H1 (cell line): ENCODE data around the gene CRTC2. TPM values are rescaled to one million over a fixed set of nuclear protein-coding genes. Genes with fewer than 3 reads are reported as not detected.
A peak's percentile ranks its signal among the peaks of the same experiment; 100 is the strongest.

Experiments used
- CTCF ChIA-PET: fragments of 300-600 bp; sonication (Branson Sonifier 250); formaldehyde crosslinking; loops from one replicate; lab custom pipeline; 2021; ENCODE audit not compliant: partially characterized antibody; lab: Charles Lee
- POLR2A ChIA-PET: fragments of 300-600 bp; sonication (Branson Sonifier 250); formaldehyde crosslinking; loops from one replicate; lab custom pipeline; 2021; ENCODE audit warnings: inconsistent platforms; ENCODE audit not compliant: partially characterized antibody; lab: Charles Lee
- DNase-seq, 2 experiments: peaks; one replicate each; pipeline versions ENCODE4 v3.0.0 to v3.0.0-alpha.2; 2010 to 2022; ENCODE audit warnings: low spot score in 2 of 2, low read depth in 1 of 2, mixed read lengths in 1 of 2
- FAIRE-seq: peaks from 2 replicates; lab custom pipeline; 2011; peaks lifted over from hg19 to GRCh38; lab: Jason Lieb, UNC
- H2AFZ ChIP-seq: 2 replicates; pipeline ENCODE4 v1.8.1; 2012; ENCODE audit warnings: low read length, inconsistent platforms
- H2AK5ac ChIP-seq: 2 replicates; pipeline ENCODE4 v1.6.1; 2013; ENCODE audit warnings: low read depth, low read length
- H2BK120ac ChIP-seq: replicated peaks from 2 replicates; pipeline ENCODE3; 2013; ENCODE audit warnings: low read depth, low read length, inconsistent platforms
- H2BK12ac ChIP-seq: 2 replicates; pipeline ENCODE4 v1.6.1; 2013; ENCODE audit warnings: low read depth, low read length
- H2BK15ac ChIP-seq: 2 replicates; pipeline ENCODE4 v1.6.1; 2013; ENCODE audit warnings: low read length
- H2BK20ac ChIP-seq: 2 replicates; pipeline ENCODE4 v1.6.1; 2013; ENCODE audit warnings: low read length
- H2BK5ac ChIP-seq: 2 replicates; pipeline ENCODE4 v1.6.1; 2013; ENCODE audit warnings: low read depth, low read length
- H3K14ac ChIP-seq: 2 replicates; pipeline ENCODE4 v1.6.1; 2013; ENCODE audit warnings: inconsistent platforms; ENCODE audit not compliant: insufficient read length
- H3K18ac ChIP-seq: 2 replicates; pipeline ENCODE4 v1.6.1; 2013; ENCODE audit warnings: low read length; ENCODE audit errors: extremely low read depth
- H3K23ac ChIP-seq: 2 replicates; pipeline ENCODE4 v1.6.1; 2013; ENCODE audit warnings: inconsistent platforms; ENCODE audit not compliant: insufficient read length
- H3K23me2 ChIP-seq: 2 replicates; pipeline ENCODE4 v1.6.1; 2013; ENCODE audit warnings: low read depth, low read length
- H3K27ac ChIP-seq: 2 replicates; pipeline ENCODE4 v1.6.1; 2011; ENCODE audit warnings: low read depth, low read length, inconsistent platforms
- H3K27me3 ChIP-seq, 4 experiments: replicated peaks in 1 of 4; 1 replicate in 1 of 4; 2 replicates in 3 of 4; pipeline versions ENCODE4 v1.6.1 to v1.8.1; 2011 to 2013; ENCODE audit warnings: low read length in 3 of 4, mild to moderate bottlenecking in 3 of 4, inconsistent platforms in 2 of 4, mixed read lengths in 2 of 4, moderate library complexity in 1 of 4; ENCODE audit not compliant: control insufficient read depth in 3 of 4, insufficient read depth in 3 of 4; ENCODE audit errors: extremely low read depth in 1 of 4
- H3K36me3 ChIP-seq, 4 experiments: 2 replicates each; pipeline versions ENCODE4 v1.6.1 to v1.8.1; 2011 to 2013; ENCODE audit warnings: mild to moderate bottlenecking in 4 of 4, low read length in 3 of 4, moderate library complexity in 2 of 4, control low read depth in 1 of 4, inconsistent platforms in 1 of 4; ENCODE audit not compliant: insufficient read depth in 4 of 4, control insufficient read depth in 2 of 4
- H3K4ac ChIP-seq: replicated peaks from 2 replicates; pipeline ENCODE3; 2013; ENCODE audit warnings: low read length, low read depth, mixed read lengths, inconsistent platforms; ENCODE audit not compliant: insufficient read length
- H3K4me1 ChIP-seq, 4 experiments: replicated peaks in 1 of 4; 1 replicate in 1 of 4; 2 replicates in 3 of 4; pipeline versions ENCODE4 v1.6.1 to v1.8.1; 2011 to 2013; ENCODE audit warnings: low read length in 3 of 4, inconsistent platforms in 2 of 4, mixed read lengths in 1 of 4; ENCODE audit not compliant: insufficient read depth in 4 of 4, control insufficient read depth in 3 of 4
- H3K4me2 ChIP-seq, 2 experiments: 2 replicates each; pipeline versions ENCODE4 v1.6.1 to v1.8.1; 2011 to 2013; ENCODE audit warnings: low read depth in 2 of 2, low read length in 2 of 2, control low read depth in 1 of 2, inconsistent platforms in 1 of 2, mild to moderate bottlenecking in 1 of 2; ENCODE audit not compliant: insufficient read depth in 1 of 2
- H3K4me3 ChIP-seq, 4 experiments: fragments of 200-600, 300-600 bp in 1 of 4; sonication (generic), shearing (Covaris generic), sonication (Bioruptor Twin) in 1 of 4; 2 replicates each; pipeline versions ENCODE4 v1.5.1 to v1.8.1; 2011 to 2016; ENCODE audit warnings: low read length in 4 of 4, low read depth in 3 of 4, control low read depth in 2 of 4, inconsistent platforms in 2 of 4, mild to moderate bottlenecking in 2 of 4, mixed read lengths in 1 of 4, moderate library complexity in 1 of 4; ENCODE audit not compliant: insufficient read depth in 2 of 4; ENCODE audit errors: extremely low read depth in 1 of 4
- H3K56ac ChIP-seq: replicated peaks from 2 replicates; pipeline ENCODE3; 2013; ENCODE audit warnings: low read depth, mild to moderate bottlenecking, mixed read lengths, low read length, inconsistent platforms; ENCODE audit not compliant: insufficient read length
- H3K79me1 ChIP-seq: 2 replicates; pipeline ENCODE4 v1.6.1; 2013; ENCODE audit warnings: low read depth, low read length, control low read depth
- H3K79me2 ChIP-seq, 2 experiments: 2 replicates each; pipeline versions ENCODE4 v1.6.1 to v1.8.1; 2012 to 2013; ENCODE audit warnings: low read length in 2 of 2, mild to moderate bottlenecking in 2 of 2, inconsistent platforms in 1 of 2; ENCODE audit not compliant: insufficient read depth in 2 of 2, control insufficient read depth in 1 of 2
- H3K9ac ChIP-seq, 4 experiments: replicated peaks in 1 of 4; 1 replicate in 1 of 4; 2 replicates in 3 of 4; pipeline versions ENCODE4 v1.6.1 to v1.8.1; 2011 to 2013; ENCODE audit warnings: low read depth in 3 of 4, low read length in 3 of 4, control low read depth in 2 of 4, mild to moderate bottlenecking in 2 of 4, moderate library complexity in 2 of 4, inconsistent platforms in 1 of 4; ENCODE audit errors: extremely low read depth in 1 of 4
- H3K9me3 ChIP-seq, 2 experiments: 2 replicates each; pipeline versions ENCODE4 v1.6.1 to v1.8.1; 2012 to 2013; ENCODE audit warnings: mild to moderate bottlenecking in 2 of 2, moderate library complexity in 2 of 2, control low read depth in 1 of 2, inconsistent platforms in 1 of 2, low read depth in 1 of 2, low read length in 1 of 2, mixed read lengths in 1 of 2; ENCODE audit not compliant: insufficient read depth in 2 of 2
- H4K20me1 ChIP-seq, 2 experiments: replicated peaks in 1 of 2; 2 replicates each; pipeline versions ENCODE3 to v1.8.1; 2011 to 2013; ENCODE audit warnings: inconsistent platforms in 2 of 2, low read length in 2 of 2, mild to moderate bottlenecking in 1 of 2; ENCODE audit not compliant: insufficient read depth in 2 of 2, control insufficient read depth in 1 of 2
- H4K5ac ChIP-seq: 2 replicates; pipeline ENCODE4 v1.6.1; 2013; ENCODE audit warnings: low read length, low read depth, mixed read lengths, inconsistent platforms; ENCODE audit not compliant: insufficient read length
- H4K8ac ChIP-seq: 2 replicates; pipeline ENCODE4 v1.8.0; 2013; ENCODE audit warnings: mild to moderate bottlenecking, moderate library complexity, low read length, inconsistent platforms; ENCODE audit not compliant: insufficient read depth; ENCODE audit errors: extremely low read depth
- H4K91ac ChIP-seq: replicated peaks from 2 replicates; pipeline ENCODE3; 2013; ENCODE audit warnings: low read length, mixed read lengths, inconsistent platforms; ENCODE audit not compliant: insufficient read length
- ASH2L ChIP-seq: fragments of 200-600, 300-600 bp; sonication (generic); IDR thresholded peaks from one replicate; pipeline ENCODE4 v1.7.1; 2017; ENCODE audit warnings: low read length
- HDAC6 ChIP-seq: IDR thresholded peaks from one replicate; pipeline ENCODE4 v1.7.1; 2012; ENCODE audit warnings: low read depth, mild to moderate bottlenecking, inconsistent platforms, low read length, moderate library complexity
- KDM1A ChIP-seq: fragments of 200-600, 300-600 bp; sonication (generic); IDR thresholded peaks from 2 replicates; pipeline ENCODE4 v1.7.1; 2016; ENCODE audit warnings: mild to moderate bottlenecking, low read length, borderline replicate concordance
- SIN3A ChIP-seq, 2 experiments: IDR thresholded peaks in 1 of 2; conservative IDR thresholded peaks in 1 of 2; 2 replicates each; pipeline ENCODE4 v1.6.1; 2011 to 2012; ENCODE audit warnings: low read length in 2 of 2, improper control_type of control experiment in 1 of 2, low read depth in 1 of 2, mild to moderate bottlenecking in 1 of 2
- SP1 ChIP-seq: IDR thresholded peaks from 2 replicates; pipeline ENCODE4 v1.6.1; 2011; ENCODE audit warnings: low read depth, low read length
- WGBS, 2 experiments: shearing (Covaris generic) in 1 of 2; methylation state at CpG; one replicate each; pipeline versions ENCODE4 v1.1.6 to v1.1.7; 2013 to 2015; ENCODE audit warnings: low lambda C conversion rate in 2 of 2, mixed read lengths in 2 of 2, inconsistent platforms in 1 of 2, low coverage in 1 of 2, missing lambda C conversion rate in 1 of 2; ENCODE audit not compliant: insufficient replicate concordance in 2 of 2, insufficient coverage in 1 of 2, insufficient read length in 1 of 2; ENCODE audit errors: extremely low coverage in 1 of 2, missing lambda C conversion rate in 1 of 2; 5-methylcytosine and 5-hydroxymethylcytosine counted together
- polyA plus RNA-seq, 7 experiments: library from polyadenylated mRNA; depleted of rRNA in 3 of 7; stranded (reverse) in 5 of 7; unstranded in 2 of 7; fragments of >200 nt in 5 of 7; fragments of 200-250 nt in 2 of 7; gene quantifications; 1 replicate in 5 of 7; 2 replicates in 1 of 7; 4 replicates in 1 of 7; pipeline versions ENCODE4 v1.2.1 to v1.2.3, GENCODE V29; 2011 to 2013; ENCODE audit warnings: missing spikeins in 2 of 7, mixed read lengths in 2 of 7
- total RNA-seq: library from RNA; stranded (reverse); fragmentation: NEBNext Ultra II Directional; extraction: Animal tissue kit (Norgen Biotek cat#: 25700); gene quantifications from 2 replicates; pipeline ENCODE4 v1.2.1, GENCODE V29; 2021

Gene CRTC2
- total and polyA plus RNA-seq, 2 of the 8 experiments (the other 6 are each of a cell fraction or from before 2014, with no cell fraction given): 28.6 to 34.3 TPM

- TF ChIP-seq HDAC6 (no peak), KDM1A (no peak), SIN3A (conservative IDR thresholded peaks at IDR 0.05 in 1 of 2, IDR thresholded peaks at IDR 0.05 in 1 of 2; ENCODE audit: low read depth in 1 of 2, low read length in 2 of 2) (0 out of 4 replicates have a peak, but pooled peaks of 1 of the 2 experiments have one; percentile 37), ASH2L (no peak), SP1 (no peak)
- Histone ChIP-seq H3K56ac (no peak overlapping the region), H3K23ac (no peak overlapping the region), H2BK15ac (peak overlapping the region; percentile 53; the same call in 1 of the 2 replicates), H3K14ac (no peak overlapping the region), H3K36me3 (peaks cover 0 to 10% (median under 1%) of the 10 kb centered on the region in 4 experiments; a peak in 2 of 8 replicates), H2AFZ (no peak overlapping the region), H3K79me2 (peaks cover 0 to 20% of the 10 kb centered on the region in 2 experiments; a peak in 2 of 4 replicates), H3K4ac (peak overlapping the region; percentile 50), H3K4me1 (peaks cover 0 to 12% (median 5%) of the 10 kb centered on the region in 4 experiments; a peak in 5 of 7 replicates), H3K4me3 (peak overlapping the region; percentile 51 to 77 (median 66)), H3K27ac (peak overlapping the region; percentile 61), H2AK5ac (no peak overlapping the region), H3K27me3 (no peaks in the 10 kb centered on the region), H4K91ac (peak overlapping the region; percentile 63), H2BK12ac (no peak overlapping the region), H3K18ac (peak overlapping the region; percentile 36), H4K5ac (peak overlapping the region; percentile 37), H2BK5ac (peak overlapping the region; percentile 21), H3K9me3 (no peaks in the 10 kb centered on the region), H2BK20ac (no peak overlapping the region), H3K4me2 (peak overlapping the region; percentile 69 to 91), H2BK120ac (no peak overlapping the region), H3K9ac (peak overlapping the region; percentile 39 to 84 (median 73)), H3K23me2 (peaks cover 16% of the 10 kb centered on the region), H3K79me1 (no peaks in the 10 kb centered on the region; the same call in 1 of the 2 replicates), H4K20me1 (no peaks in the 10 kb centered on the region), H4K8ac (peak overlapping the region; percentile 92; the same call in 1 of the 2 replicates)
- DNase-seq (no peak), FAIRE-seq (no peak)
- 48% methylated on average over 11 of the region's 13 CpGs; no CpG with 5 or more reads in 1 of the 2 experiments for WGBS, 2 experiments
- CTCF ChIA-PET: interaction anchor here (1.7 to 4.5 kb wide), 2 partner anchors 10 to 22 kb away, joined by 4 to 29 read pairs; partner anchors contain the start of gene JTB
- POLR2A ChIA-PET: interaction anchor here (0.6 to 15.7 kb wide), 9 partner anchors 8 to 453 kb away, joined by 3 to 454 read pairs (median 47); partner anchors contain the start of genes CRTC2, DENND4B, GATAD2B and JTB
These were observed 10.0 kb upstream of the CRTC2 start for GRCh38 chr1:153968408-153968807.
